Measurements from ENCODE around the gene TRIM62.
"Not testable (repeated sequence)": the region's sequence is repeated elsewhere in the genome, so short reads cannot be mapped to it uniquely, and the experiment has no call there.

- TF ChIP-seq POLR2A, CTCF (IDR thresholded peaks at IDR 0.05): not testable (repeated sequence)
Measured at GRCh38 chr1:33136041-33136440, 45.8 kb downstream of the TRIM62 start.
